Ishikawa (cell line): Measurements from ENCODE around the gene ROM1.

Experiments
- CEBPB ChIP-seq: IDR thresholded peaks from 2 replicates; pipeline ENCODE4 v1.6.1; 2012
- CREB1 ChIP-seq: IDR thresholded peaks from 2 replicates; pipeline ENCODE4 v1.6.1; 2012; ENCODE audit warnings: low read depth
- EP300 ChIP-seq: IDR thresholded peaks from 2 replicates; pipeline ENCODE4 v1.6.1; 2012; ENCODE audit warnings: borderline replicate concordance
- RAD21 ChIP-seq: IDR thresholded peaks from 2 replicates; pipeline ENCODE4 v1.6.1; 2012; ENCODE audit warnings: low read depth
- REST ChIP-seq: IDR thresholded peaks from 2 replicates; pipeline ENCODE4 v1.6.1; 2012; ENCODE audit warnings: low read depth, mild to moderate bottlenecking

GRCh38 chr11:62649486-62649885, 36.4 kb downstream of the ROM1 start:
- TF ChIP-seq EP300: no peak
- no peak for TF ChIP-seq CREB1
- no peak for TF ChIP-seq REST
- TF ChIP-seq RAD21: no peak
- no peak for TF ChIP-seq CEBPB
